Esophagus squamous epithelium (tissue), 5 donors: ENCODE measurements around the gene NSFL1C. TPM values are rescaled to one million over a fixed set of nuclear protein-coding genes. Genes with fewer than 3 reads are reported as not detected.
A peak's percentile ranks its signal among the peaks of the same experiment; 100 is the strongest.

Experiments used
- DNase-seq: peaks from one replicate; lab custom pipeline; 2025; lab: John Stamatoyannopoulos, UW
- H3K27ac ChIP-seq, 4 donors: fragments of 200-600 bp; sonication (generic); one replicate each; pipeline ENCODE4 v1.5.1; 2016 to 2019; ENCODE audit warnings: mild to moderate bottlenecking in 1 of 4
- H3K27me3 ChIP-seq, 4 donors: fragments of 200-600 bp; sonication (generic); 1 replicate in 3 of 4; 2 replicates in 1 of 4; pipeline versions ENCODE4 v1.5.1 to v1.6.0; 2017 to 2021; ENCODE audit warnings: antibody characterized with exemption in 1 of 4
- H3K36me3 ChIP-seq, 3 donors: fragments of 200-600 bp; sonication (generic); one replicate each; pipeline ENCODE4 v1.5.1; 2016 to 2019
- H3K4me1 ChIP-seq, 3 donors: fragments of 200-600 bp; sonication (generic); one replicate each; pipeline ENCODE4 v1.5.1; 2017 to 2019
- H3K4me3 ChIP-seq, 4 donors: fragments of 200-600 bp; sonication (generic); 1 replicate in 3 of 4; 2 replicates in 1 of 4; pipeline ENCODE4 v1.5.1; 2016 to 2019; ENCODE audit warnings: mild to moderate bottlenecking in 2 of 4, moderate library complexity in 1 of 4
- H3K9me3 ChIP-seq, 3 donors: fragments of 200-600 bp; sonication (generic); one replicate each; pipeline ENCODE4 v1.5.1; 2016 to 2019
- POLR2A ChIP-seq, 4 donors: fragments of 450-650 bp; IDR thresholded peaks; one replicate each; pipeline ENCODE4 v1.6.1; 2017; ENCODE audit warnings: antibody characterized with exemption in 4 of 4, mild to moderate bottlenecking in 4 of 4, moderate library complexity in 3 of 4
- WGBS, 2 donors: methylation state at CpG; one replicate each; pipeline ENCODE4 v1.1.5; 2018; 5-methylcytosine and 5-hydroxymethylcytosine counted together
- intact Hi-C: fragments of 100-400 bp; cut with DNase I; formaldehyde crosslinking; loops from one replicate; pipeline ENCODE4 v1.15.0; 2022
- total RNA-seq, 4 donors: library from RNA; depleted of rRNA; stranded (reverse); fragments of >200 nt; gene quantifications; one replicate each; pipeline ENCODE4 v1.1.0, GENCODE V29; 2016
- TF ChIP-seq, protein P1 (sequence below), 6 experiments: fragments of 450-650 bp in 4 of 6; fragments of 200-600 bp in 2 of 6; sonication (generic) in 2 of 6; IDR thresholded peaks; one replicate each; pipeline ENCODE4 v1.5.1; 2016 to 2019; ENCODE audit warnings: antibody characterized with exemption in 6 of 6, mild to moderate bottlenecking in 4 of 6, moderate library complexity in 4 of 6
- donor health status: DM: yes; HTN: yes; CAD: no.

NSFL1C gene
- total RNA-seq, 4 donors from 2014 or later, result 41.5 to 65.6 (median 59.3) TPM

DNA sequence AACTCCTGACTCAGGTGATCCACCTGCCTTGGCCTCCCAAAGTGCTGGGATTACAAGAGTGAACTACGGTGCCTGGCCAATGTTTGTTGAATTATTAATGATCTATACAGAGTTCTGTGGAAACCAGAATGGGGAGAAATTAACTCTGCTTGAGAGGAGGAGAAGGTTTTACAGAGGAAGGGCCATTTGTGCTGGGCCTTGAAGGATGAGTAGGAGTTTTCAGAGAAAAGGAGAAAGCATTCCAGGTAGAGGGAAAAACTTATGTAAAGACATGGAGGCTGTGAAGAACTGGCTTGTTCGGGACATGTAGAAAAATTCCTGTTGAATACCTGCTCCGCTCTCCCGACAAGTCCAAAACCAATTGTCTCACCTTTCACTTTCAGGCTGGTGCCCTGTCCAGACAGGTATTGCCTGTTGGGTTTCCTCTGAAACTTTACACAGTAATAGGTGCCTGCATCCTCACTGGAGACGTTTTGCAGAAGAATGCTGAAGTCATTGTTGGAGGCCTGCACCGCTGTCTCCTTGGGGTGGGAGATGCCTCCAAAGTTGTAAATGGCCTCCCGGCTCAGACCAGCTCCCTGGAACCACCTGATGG, 11.3 kb upstream of the NSFL1C start:
- no peak for TF ChIP-seq POLR2A (IDR thresholded peaks at IDR 0.05)
- TF ChIP-seq, protein P1, sequence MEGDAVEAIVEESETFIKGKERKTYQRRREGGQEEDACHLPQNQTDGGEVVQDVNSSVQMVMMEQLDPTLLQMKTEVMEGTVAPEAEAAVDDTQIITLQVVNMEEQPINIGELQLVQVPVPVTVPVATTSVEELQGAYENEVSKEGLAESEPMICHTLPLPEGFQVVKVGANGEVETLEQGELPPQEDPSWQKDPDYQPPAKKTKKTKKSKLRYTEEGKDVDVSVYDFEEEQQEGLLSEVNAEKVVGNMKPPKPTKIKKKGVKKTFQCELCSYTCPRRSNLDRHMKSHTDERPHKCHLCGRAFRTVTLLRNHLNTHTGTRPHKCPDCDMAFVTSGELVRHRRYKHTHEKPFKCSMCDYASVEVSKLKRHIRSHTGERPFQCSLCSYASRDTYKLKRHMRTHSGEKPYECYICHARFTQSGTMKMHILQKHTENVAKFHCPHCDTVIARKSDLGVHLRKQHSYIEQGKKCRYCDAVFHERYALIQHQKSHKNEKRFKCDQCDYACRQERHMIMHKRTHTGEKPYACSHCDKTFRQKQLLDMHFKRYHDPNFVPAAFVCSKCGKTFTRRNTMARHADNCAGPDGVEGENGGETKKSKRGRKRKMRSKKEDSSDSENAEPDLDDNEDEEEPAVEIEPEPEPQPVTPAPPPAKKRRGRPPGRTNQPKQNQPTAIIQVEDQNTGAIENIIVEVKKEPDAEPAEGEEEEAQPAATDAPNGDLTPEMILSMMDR (IDR thresholded peaks at IDR 0.05), result no peak
- Histone ChIP-seq H3K27ac (peak overlapping the region; percentile 84 to 94 (median 88)), H3K4me1 (peaks cover 0 to 47% (median 11%) of the 10 kb centered on the region in 3 donors), H3K9me3 (no peaks in the 10 kb centered on the region), H3K36me3 (no peaks in the 10 kb centered on the region), H3K27me3 (peaks cover 0 to under 1% (median 0%) of the 10 kb centered on the region in 4 donors), H3K4me3 (peak overlapping the region in 2 of 4 donors; percentile 13 to 23)
- WGBS, 2 donors, result 27 to 43% methylated on average over 4 to 6 of the region's 7 CpGs
- intact Hi-C loops, result no loop called here
- no peak for DNase-seq

DNA sequence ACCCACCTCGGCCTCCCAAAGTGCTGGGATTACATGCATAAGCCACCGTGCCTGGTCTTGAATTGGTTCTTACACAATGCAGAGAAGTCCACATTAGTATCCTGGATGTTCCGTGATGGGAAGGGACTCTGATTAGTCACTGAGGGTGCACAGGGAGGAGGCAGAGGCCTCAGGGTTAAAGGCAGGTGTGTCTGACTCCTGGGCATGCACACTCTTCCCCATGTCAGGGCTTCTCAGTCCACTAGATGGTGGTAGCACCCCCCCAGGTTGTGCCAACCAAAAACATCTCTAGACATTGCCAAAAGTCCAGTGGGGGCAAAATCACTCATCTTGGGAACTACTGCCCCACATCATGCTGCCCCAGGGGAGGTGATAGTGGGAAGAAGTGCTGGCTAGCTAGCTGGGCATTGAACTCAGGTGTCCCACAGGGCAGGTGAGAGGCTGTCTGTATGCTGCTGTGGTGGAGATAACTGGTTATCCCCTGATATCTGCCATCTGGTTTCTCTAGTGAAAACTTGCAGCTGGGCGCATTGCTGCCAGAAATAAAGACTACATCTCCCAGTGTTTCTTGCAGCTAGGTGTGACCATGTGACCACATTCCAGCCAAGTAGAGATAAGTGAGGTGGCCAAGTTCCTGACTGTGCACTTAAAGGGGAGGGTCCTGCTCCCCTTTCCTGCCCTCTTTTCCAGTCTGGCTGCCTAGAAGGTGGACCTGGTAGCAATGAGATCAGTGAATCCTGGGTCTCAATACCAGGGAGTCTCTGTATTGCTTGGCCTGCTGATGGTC, 8.4 kb upstream of the NSFL1C start:
- Histone ChIP-seq H3K9me3 (no peaks in the 10 kb centered on the region), H3K36me3 (no peaks in the 10 kb centered on the region), H3K27me3 (no peaks in the 10 kb centered on the region), H3K4me1 (peaks cover 4 to 73% (median 25%) of the 10 kb centered on the region in 3 donors), H3K4me3 (no peak overlapping the region), H3K27ac (peak overlapping the region; percentile 21 to 62 (median 34))
- intact Hi-C loops, result no loop called here
- WGBS, 2 donors, result 25 to 58% methylated on average over 4 of the region's 4 CpGs
- DNase-seq, result no peak
- no peak for TF ChIP-seq POLR2A (IDR thresholded peaks at IDR 0.05)
- TF ChIP-seq, protein P1 (IDR thresholded peaks at IDR 0.05), result peak in 5 of 6 experiments; percentile 14 to 79 (median 25)

DNA sequence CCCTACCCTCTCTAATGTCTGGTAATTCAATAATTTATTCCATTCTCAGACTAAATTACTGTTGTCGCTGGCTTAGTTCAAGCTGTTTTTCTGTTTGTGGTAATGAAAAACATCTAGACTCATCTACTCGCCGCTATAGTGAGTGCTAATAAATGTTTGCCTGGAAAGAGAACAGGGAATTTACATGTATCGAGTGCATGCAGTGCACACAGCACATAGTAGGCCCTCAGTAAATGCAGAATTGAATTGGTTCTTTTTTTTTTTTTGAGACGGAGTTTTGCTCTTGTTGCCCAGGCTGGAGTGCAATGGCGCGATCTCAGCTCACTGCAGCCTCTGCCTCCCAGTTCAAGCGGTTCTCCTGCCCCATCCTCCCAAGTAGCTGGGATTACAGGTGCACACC, 7.7 kb upstream of the NSFL1C start:
- no peaks in the 10 kb centered on the region for H3K9me3 ChIP-seq
- peak overlapping the region in 1 of 4 donors; percentile 62 for H3K27ac ChIP-seq
- peaks cover 4 to 77% (median 31%) of the 10 kb centered on the region in 3 donors for H3K4me1 ChIP-seq
- no peaks in the 10 kb centered on the region for H3K36me3 ChIP-seq
- intact Hi-C loops, result no loop called here
- DNase-seq, result no peak
- H3K27me3 ChIP-seq, result no peaks in the 10 kb centered on the region
- TF ChIP-seq POLR2A (IDR thresholded peaks at IDR 0.05), result no peak
- TF ChIP-seq, protein P1 (IDR thresholded peaks at IDR 0.05), result no peak
- no peak overlapping the region for H3K4me3 ChIP-seq
- 88 to 99% methylated on average over 8 of the region's 8 CpGs for WGBS, 2 donors

DNA sequence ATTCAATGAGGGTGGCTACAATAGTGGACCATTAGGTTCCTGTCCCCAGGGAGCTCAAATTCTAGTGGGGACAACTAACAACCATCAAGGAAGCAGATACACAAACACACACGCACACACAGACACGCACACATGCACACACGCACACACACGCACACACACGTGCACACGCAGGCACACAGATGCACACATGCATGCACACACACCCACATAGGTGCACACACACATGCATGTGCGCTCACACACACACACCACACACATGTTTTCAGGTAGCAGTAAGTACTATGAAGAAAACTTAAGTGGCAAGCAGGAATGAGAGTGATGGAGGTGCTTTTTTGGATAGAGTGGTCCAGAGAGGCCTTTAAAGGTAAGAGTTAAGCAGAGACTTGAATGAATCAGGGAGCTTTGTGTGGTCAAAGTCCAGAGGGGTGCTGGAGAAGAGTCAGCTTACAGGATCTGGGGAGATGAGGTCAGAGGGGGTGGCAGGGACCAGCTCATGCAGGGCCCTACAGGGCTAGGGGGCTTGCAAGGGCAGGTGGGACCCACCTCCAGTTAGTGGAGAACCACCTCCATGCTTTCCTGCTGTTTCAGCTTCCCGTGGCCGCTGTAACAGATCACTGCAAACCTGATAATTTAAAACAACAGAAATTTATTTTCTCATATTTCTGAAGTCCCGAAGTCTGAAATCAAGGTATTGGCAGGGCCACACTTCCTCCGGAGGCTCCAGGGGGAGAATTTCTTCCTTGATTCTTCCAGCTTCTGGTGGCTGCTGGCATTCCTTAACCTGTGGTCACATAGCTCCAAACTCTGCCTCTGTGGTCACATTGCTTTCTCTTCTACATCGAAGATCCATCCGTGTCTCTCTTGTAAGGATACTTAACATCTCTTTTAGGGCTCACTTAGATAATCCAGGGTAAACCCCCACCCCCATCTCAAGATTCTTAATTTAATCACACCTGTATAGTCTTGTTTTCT, 6.9 kb upstream of the NSFL1C start:
- Histone ChIP-seq H3K4me3 (no peak overlapping the region), H3K9me3 (no peaks in the 10 kb centered on the region), H3K4me1 (peaks cover 4 to 77% (median 24%) of the 10 kb centered on the region in 3 donors), H3K27ac (no peak overlapping the region), H3K36me3 (no peaks in the 10 kb centered on the region), H3K27me3 (no peaks in the 10 kb centered on the region)
- intact Hi-C loops, result no loop called here
- TF ChIP-seq POLR2A (IDR thresholded peaks at IDR 0.05), result no peak
- TF ChIP-seq, protein P1 (IDR thresholded peaks at IDR 0.05), result no peak
- DNase-seq, result no peak
- 86 to 88% methylated on average over 11 to 13 of the region's 13 CpGs for WGBS, 2 donors
